Endometrial microvascular endothelial cells (primary cell): ENCODE data around the gene THSD4. TPM values are rescaled to one million over a fixed set of nuclear protein-coding genes. Genes with fewer than 3 reads are reported as not detected.

ENCODE experiments used
- in situ Hi-C: cut with HindIII; loops from 2 replicates; pipeline ENCODE4 v1.10.0; 2017; ENCODE audit warnings: low sequenced_read_pairs, low pct_unique_long_range_greater_than_20kb; ENCODE audit errors: inconsistent ontology term
- total RNA-seq: library from RNA; depleted of rRNA; stranded (reverse); fragments of >200 nt; gene quantifications from one replicate; pipeline ENCODE4 v1.2.3, GENCODE V29; 2015; ENCODE audit errors: inconsistent ontology term

Gene THSD4
- total RNA-seq, 1 donor from 2014 or later, result 45.7 TPM

GRCh38 chr15:71755092-71755970 lies 640.1 kb downstream of the THSD4 start:
- in situ Hi-C loops, result no loop called here

- in situ Hi-C loops, result no loop called here
Observed at GRCh38 chr15:71756599-71757352, 641.5 kb downstream of the THSD4 start.

- in situ Hi-C loops, result no loop called here
Observed at GRCh38 chr15:71757741-71758530, 642.7 kb downstream of the THSD4 start.

- in situ Hi-C loops, result no loop called here
Observed at GRCh38 chr15:71758711-71759110, 643.4 kb downstream of the THSD4 start.

GRCh38 chr15:71760852-71761251 lies 645.6 kb downstream of the THSD4 start:
- in situ Hi-C loops, result no loop called here

- in situ Hi-C loops, result no loop called here
Observed at GRCh38 chr15:71761649-71762048, 646.4 kb downstream of the THSD4 start.

- in situ Hi-C loops, result no loop called here
Observed at GRCh38 chr15:71768184-71768583, 652.9 kb downstream of the THSD4 start.

- in situ Hi-C loops, result no loop called here
Observed at GRCh38 chr15:71773206-71773859, 658.1 kb downstream of the THSD4 start.

GRCh38 chr15:71775856-71776255 lies 660.6 kb downstream of the THSD4 start:
- in situ Hi-C loops, result no loop called here

- in situ Hi-C loops, result no loop called here
Observed at GRCh38 chr15:71776304-71776703, 661.0 kb downstream of the THSD4 start.

- in situ Hi-C loops, result no loop called here
Observed at GRCh38 chr15:71777216-71777943, 662.1 kb downstream of the THSD4 start.

GRCh38 chr15:71779073-71779797 lies 664.0 kb downstream of the THSD4 start:
- in situ Hi-C loops, result no loop called here

GRCh38 chr15:71780115-71780976 lies 665.1 kb downstream of the THSD4 start:
- in situ Hi-C loops, result no loop called here

- in situ Hi-C loops, result no loop called here
Observed at GRCh38 chr15:71781179-71781964, 666.1 kb downstream of the THSD4 start.

- in situ Hi-C loops, result no loop called here
Observed at GRCh38 chr15:71781965-71782265, 666.6 kb downstream of the THSD4 start.

- in situ Hi-C loops, result no loop called here
Observed at GRCh38 chr15:71782422-71783165, 667.3 kb downstream of the THSD4 start.
